Dorsolateral prefrontal cortex (tissue), 118 donors: ENCODE results near the gene UTS2R. TPM values are rescaled to one million over a fixed set of nuclear protein-coding genes. Genes with fewer than 3 reads are reported as not detected.

Experiments
- total RNA-seq, 120 experiments: library from RNA; stranded (reverse); gene quantifications; one replicate each; pipeline versions ENCODE4 v1.2.3 to v1.2.4, GENCODE V29; 2022

UTS2R gene
- total RNA-seq, 120 experiments from 2014 or later = 0.43 to 6.8 (median 1.6) TPM; not detected in 5

Other genes with a start within 250 kb of the UTS2R start
- 100 to 1,000 TPM in 17 of 120 experiments, 10 to 100 TPM in 103; 38.5 to 134 (median 72.6) TPM for gene CCDC57, start 158.9 kb upstream of the UTS2R start, total RNA-seq
- gene SLC16A3, start 142.7 kb upstream of the UTS2R start, total RNA-seq = 10 to 100 TPM in 76 of 120 experiments, 1 to 10 TPM in 44; 4.8 to 45.0 (median 12.2) TPM
- gene CSNK1D, start 98.1 kb upstream of the UTS2R start, total RNA-seq = 100 to 1,000 TPM in 117 of 120 experiments, 10 to 100 TPM in 3; 96.2 to 160 (median 125) TPM
- gene CD7, start 54.2 kb upstream of the UTS2R start, total RNA-seq = 1 to 10 TPM in 24 of 120 experiments, under 1 TPM in 50, not detected in 46; 0.24 to 2.2 (median 0.71) TPM
- gene SECTM1, start 38.0 kb upstream of the UTS2R start, total RNA-seq = 10 to 100 TPM in 3 of 120 experiments, 1 to 10 TPM in 85, under 1 TPM in 30, not detected in 2; 0.33 to 16.8 (median 1.9) TPM
- not detected for gene TEX19, start 12.5 kb upstream of the UTS2R start, total RNA-seq
- 10 to 100 TPM; 15.3 to 59.1 (median 29.4) TPM for gene HEXD, start 46.6 kb downstream of the UTS2R start, total RNA-seq
- 10 to 100 TPM; 20.4 to 48.6 (median 30.7) TPM for gene OGFOD3, start 46.8 kb downstream of the UTS2R start, total RNA-seq
- gene CYBC1, start 79.0 kb downstream of the UTS2R start, total RNA-seq = 100 to 1,000 TPM in 8 of 120 experiments, 10 to 100 TPM in 112; 40.3 to 149 (median 70.2) TPM
- gene NARF, start 87.0 kb downstream of the UTS2R start, total RNA-seq = 100 to 1,000 TPM in 13 of 120 experiments, 10 to 100 TPM in 107; 56.4 to 136 (median 81.0) TPM
- 100 to 1,000 TPM in 8 of 120 experiments, 10 to 100 TPM in 112; 65.0 to 126 (median 81.9) TPM for gene FOXK2, start 148.0 kb downstream of the UTS2R start, total RNA-seq